Stimulated activated CD4-positive, alpha-beta T cell treated with anti-CD3 and anti-CD28 coated beads, Interleukin-1b, Interleukin-23, amount 100 ng/mL, for 48 hours (primary cell): ENCODE results near the gene SNRPA1.
A peak's percentile ranks its signal among the peaks of the same experiment; 100 is the strongest.
"Not testable (repeated sequence)": the region's sequence is repeated elsewhere in the genome, so short reads cannot be mapped to it uniquely, and the experiment has no call there.

ENCODE experiments used
- DNase-seq: peaks from one replicate; pipeline ENCODE4 v3.0.0-alpha.2; 2020

Gene SNRPA1

GRCh38 chr15:101288905-101289513 lies 6.0 kb downstream of the SNRPA1 start:
- DNase-seq, result no peak

GRCh38 chr15:101287342-101287741 lies 7.7 kb downstream of the SNRPA1 start:
- not testable (repeated sequence) for DNase-seq

- DNase-seq, result no peak
These were observed 8.5 kb downstream of the SNRPA1 start for GRCh38 chr15:101286471-101287114.

- no peak for DNase-seq
These were observed 11.1 kb downstream of the SNRPA1 start for GRCh38 chr15:101283931-101284330.

- DNase-seq, result no peak
These were observed 15.0 kb downstream of the SNRPA1 start for GRCh38 chr15:101280007-101280406.

- no peak for DNase-seq
These were observed 17.0 kb downstream of the SNRPA1 start for GRCh38 chr15:101277943-101278564.

- DNase-seq, result peak; percentile 84
These were observed 17.8 kb downstream of the SNRPA1 start, which contains the start of gene SELENOS for GRCh38 chr15:101277038-101277822. TSS of gene SELENOS (minus strand) at chr15:101277485. CDS start at chr15:101277417, 68 bp downstream.

- DNase-seq, result no peak
These were observed 18.5 kb downstream of the SNRPA1 start for GRCh38 chr15:101276501-101277037.

- no peak for DNase-seq
These were observed 20.0 kb downstream of the SNRPA1 start for GRCh38 chr15:101275018-101275417.

- no peak for DNase-seq
These were observed 21.5 kb downstream of the SNRPA1 start for GRCh38 chr15:101273534-101273933.

GRCh38 chr15:101272584-101272983 lies 22.5 kb downstream of the SNRPA1 start:
- DNase-seq, result no peak

- no peak for DNase-seq
These were observed 25.4 kb downstream of the SNRPA1 start for GRCh38 chr15:101269479-101270223.

- DNase-seq, result no peak
These were observed 27.5 kb downstream of the SNRPA1 start for GRCh38 chr15:101267320-101268104.

GRCh38 chr15:101266787-101267186 lies 28.3 kb downstream of the SNRPA1 start:
- DNase-seq, result no peak

GRCh38 chr15:101266034-101266433 lies 29.0 kb downstream of the SNRPA1 start:
- no peak for DNase-seq

- DNase-seq, result no peak
These were observed 30.0 kb downstream of the SNRPA1 start for GRCh38 chr15:101264911-101265641.

- no peak for DNase-seq
These were observed 31.0 kb downstream of the SNRPA1 start for GRCh38 chr15:101264011-101264410.

GRCh38 chr15:101262551-101262950 lies 32.5 kb downstream of the SNRPA1 start:
- no peak for DNase-seq

- no peak for DNase-seq
These were observed 36.6 kb downstream of the SNRPA1 start for GRCh38 chr15:101258238-101259144.

GRCh38 chr15:101256757-101257156 lies 38.3 kb downstream of the SNRPA1 start:
- DNase-seq, result no peak
